HepG2 (cell line): ENCODE data around the gene TBXAS1.

Experiments used
- FOXA1 ChIP-seq, 2 experiments: fragments of 450-650 bp in 1 of 2; sonication (generic) in 1 of 2; formaldehyde crosslinking in 1 of 2; IDR thresholded peaks; 2 replicates each; pipeline versions ENCODE4 v1.4.0 to v1.6.1; 2016 to 2020; ENCODE audit warnings: missing genetic modification reagents in 1 of 2
- POLR2A ChIP-seq, 2 experiments: IDR thresholded peaks; 2 replicates each; pipeline ENCODE4 v1.6.1; 2011; ENCODE audit warnings: low read depth in 2 of 2, low read length in 2 of 2, mild to moderate bottlenecking in 1 of 2, moderate library complexity in 1 of 2; ENCODE audit not compliant: insufficient read depth in 1 of 2
- ZC3H4 ChIP-seq: sonication (generic); formaldehyde crosslinking; IDR thresholded peaks from 2 replicates; pipeline ENCODE4 v1.4.0; 2020; ENCODE audit warnings: missing genetic modification reagents, borderline replicate concordance
- ZNF879 ChIP-seq: sonication (generic); formaldehyde crosslinking; IDR thresholded peaks from 2 replicates; pipeline ENCODE4 v1.8.1; 2023; ENCODE audit warnings: missing genetic modification reagents
- TF ChIP-seq, protein P1 (sequence below): sonication (generic); formaldehyde crosslinking; IDR thresholded peaks from 2 replicates; pipeline ENCODE4 v1.5.0; 2020; ENCODE audit warnings: mild to moderate bottlenecking, missing genetic modification reagents, moderate library complexity
- TF ChIP-seq, protein P2 (sequence below): sonication (generic); formaldehyde crosslinking; IDR thresholded peaks from 2 replicates; pipeline ENCODE4 v1.9.0; 2022; ENCODE audit warnings: missing genetic modification reagents, mild to moderate bottlenecking, borderline replicate concordance
- TF ChIP-seq, protein P3 (sequence below): fragments of 450-650 bp; IDR thresholded peaks from 2 replicates; pipeline ENCODE4 v1.6.1; 2017
- TF ChIP-seq, protein P4 (sequence below): sonication (generic); formaldehyde crosslinking; IDR thresholded peaks from 2 replicates; pipeline ENCODE4 v1.4.0; 2020; ENCODE audit warnings: missing genetic modification reagents
- TF ChIP-seq, protein P5 (sequence below): sonication (generic); formaldehyde crosslinking; IDR thresholded peaks from 2 replicates; pipeline ENCODE4 v1.4.0; 2020; ENCODE audit warnings: mild to moderate bottlenecking, missing genetic modification reagents, borderline replicate concordance

DNA sequence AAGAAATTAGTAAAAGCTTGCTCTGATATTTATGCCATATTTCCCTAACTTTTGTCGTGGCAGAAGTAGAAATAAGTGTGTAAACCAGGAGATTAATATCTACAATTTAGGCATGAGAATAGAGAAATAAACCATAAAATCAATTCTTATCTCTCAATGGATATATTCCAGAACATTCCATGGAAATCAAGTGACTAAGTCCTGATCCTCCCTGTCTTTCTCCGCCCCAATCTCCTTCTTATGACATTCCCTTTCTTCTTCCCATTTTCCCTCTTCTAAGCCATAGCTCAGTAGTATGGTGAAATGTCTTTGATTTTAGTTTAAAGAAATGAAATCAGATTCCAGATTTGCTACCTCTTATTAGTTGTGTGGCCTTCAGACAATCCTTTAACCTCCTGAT, 88.8 kb downstream of the TBXAS1 start:
- TF ChIP-seq, protein P1, sequence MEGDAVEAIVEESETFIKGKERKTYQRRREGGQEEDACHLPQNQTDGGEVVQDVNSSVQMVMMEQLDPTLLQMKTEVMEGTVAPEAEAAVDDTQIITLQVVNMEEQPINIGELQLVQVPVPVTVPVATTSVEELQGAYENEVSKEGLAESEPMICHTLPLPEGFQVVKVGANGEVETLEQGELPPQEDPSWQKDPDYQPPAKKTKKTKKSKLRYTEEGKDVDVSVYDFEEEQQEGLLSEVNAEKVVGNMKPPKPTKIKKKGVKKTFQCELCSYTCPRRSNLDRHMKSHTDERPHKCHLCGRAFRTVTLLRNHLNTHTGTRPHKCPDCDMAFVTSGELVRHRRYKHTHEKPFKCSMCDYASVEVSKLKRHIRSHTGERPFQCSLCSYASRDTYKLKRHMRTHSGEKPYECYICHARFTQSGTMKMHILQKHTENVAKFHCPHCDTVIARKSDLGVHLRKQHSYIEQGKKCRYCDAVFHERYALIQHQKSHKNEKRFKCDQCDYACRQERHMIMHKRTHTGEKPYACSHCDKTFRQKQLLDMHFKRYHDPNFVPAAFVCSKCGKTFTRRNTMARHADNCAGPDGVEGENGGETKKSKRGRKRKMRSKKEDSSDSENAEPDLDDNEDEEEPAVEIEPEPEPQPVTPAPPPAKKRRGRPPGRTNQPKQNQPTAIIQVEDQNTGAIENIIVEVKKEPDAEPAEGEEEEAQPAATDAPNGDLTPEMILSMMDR (CRISPR knock-in tag): no peak
- TF ChIP-seq, protein P2, sequence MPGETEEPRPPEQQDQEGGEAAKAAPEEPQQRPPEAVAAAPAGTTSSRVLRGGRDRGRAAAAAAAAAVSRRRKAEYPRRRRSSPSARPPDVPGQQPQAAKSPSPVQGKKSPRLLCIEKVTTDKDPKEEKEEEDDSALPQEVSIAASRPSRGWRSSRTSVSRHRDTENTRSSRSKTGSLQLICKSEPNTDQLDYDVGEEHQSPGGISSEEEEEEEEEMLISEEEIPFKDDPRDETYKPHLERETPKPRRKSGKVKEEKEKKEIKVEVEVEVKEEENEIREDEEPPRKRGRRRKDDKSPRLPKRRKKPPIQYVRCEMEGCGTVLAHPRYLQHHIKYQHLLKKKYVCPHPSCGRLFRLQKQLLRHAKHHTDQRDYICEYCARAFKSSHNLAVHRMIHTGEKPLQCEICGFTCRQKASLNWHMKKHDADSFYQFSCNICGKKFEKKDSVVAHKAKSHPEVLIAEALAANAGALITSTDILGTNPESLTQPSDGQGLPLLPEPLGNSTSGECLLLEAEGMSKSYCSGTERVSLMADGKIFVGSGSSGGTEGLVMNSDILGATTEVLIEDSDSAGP (CRISPR knock-in tag): no peak
- TF ChIP-seq, protein P3, sequence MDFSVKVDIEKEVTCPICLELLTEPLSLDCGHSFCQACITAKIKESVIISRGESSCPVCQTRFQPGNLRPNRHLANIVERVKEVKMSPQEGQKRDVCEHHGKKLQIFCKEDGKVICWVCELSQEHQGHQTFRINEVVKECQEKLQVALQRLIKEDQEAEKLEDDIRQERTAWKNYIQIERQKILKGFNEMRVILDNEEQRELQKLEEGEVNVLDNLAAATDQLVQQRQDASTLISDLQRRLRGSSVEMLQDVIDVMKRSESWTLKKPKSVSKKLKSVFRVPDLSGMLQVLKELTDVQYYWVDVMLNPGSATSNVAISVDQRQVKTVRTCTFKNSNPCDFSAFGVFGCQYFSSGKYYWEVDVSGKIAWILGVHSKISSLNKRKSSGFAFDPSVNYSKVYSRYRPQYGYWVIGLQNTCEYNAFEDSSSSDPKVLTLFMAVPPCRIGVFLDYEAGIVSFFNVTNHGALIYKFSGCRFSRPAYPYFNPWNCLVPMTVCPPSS: no peak
- TF ChIP-seq, protein P4, sequence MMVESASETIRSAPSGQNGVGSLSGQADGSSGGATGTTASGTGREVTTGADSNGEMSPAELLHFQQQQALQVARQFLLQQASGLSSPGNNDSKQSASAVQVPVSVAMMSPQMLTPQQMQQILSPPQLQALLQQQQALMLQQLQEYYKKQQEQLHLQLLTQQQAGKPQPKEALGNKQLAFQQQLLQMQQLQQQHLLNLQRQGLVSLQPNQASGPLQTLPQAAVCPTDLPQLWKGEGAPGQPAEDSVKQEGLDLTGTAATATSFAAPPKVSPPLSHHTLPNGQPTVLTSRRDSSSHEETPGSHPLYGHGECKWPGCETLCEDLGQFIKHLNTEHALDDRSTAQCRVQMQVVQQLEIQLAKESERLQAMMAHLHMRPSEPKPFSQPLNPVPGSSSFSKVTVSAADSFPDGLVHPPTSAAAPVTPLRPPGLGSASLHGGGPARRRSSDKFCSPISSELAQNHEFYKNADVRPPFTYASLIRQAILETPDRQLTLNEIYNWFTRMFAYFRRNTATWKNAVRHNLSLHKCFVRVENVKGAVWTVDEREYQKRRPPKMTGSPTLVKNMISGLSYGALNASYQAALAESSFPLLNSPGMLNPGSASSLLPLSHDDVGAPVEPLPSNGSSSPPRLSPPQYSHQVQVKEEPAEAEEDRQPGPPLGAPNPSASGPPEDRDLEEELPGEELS (CRISPR knock-in tag): no peak
- TF ChIP-seq FOXA1 (IDR thresholded peaks at IDR 0.05) (no peak), FOXA1 (CRISPR knock-in tag; IDR thresholded peaks at IDR 0.05) (no peak), ZC3H4 (CRISPR knock-in tag) (no peak), ZNF879 (no peak), POLR2A (IDR thresholded peaks at IDR 0.05; ENCODE audit: insufficient read depth in 1 of 2, low read depth in 2 of 2, low read length in 2 of 2) (no peak)
- TF ChIP-seq, protein P5, sequence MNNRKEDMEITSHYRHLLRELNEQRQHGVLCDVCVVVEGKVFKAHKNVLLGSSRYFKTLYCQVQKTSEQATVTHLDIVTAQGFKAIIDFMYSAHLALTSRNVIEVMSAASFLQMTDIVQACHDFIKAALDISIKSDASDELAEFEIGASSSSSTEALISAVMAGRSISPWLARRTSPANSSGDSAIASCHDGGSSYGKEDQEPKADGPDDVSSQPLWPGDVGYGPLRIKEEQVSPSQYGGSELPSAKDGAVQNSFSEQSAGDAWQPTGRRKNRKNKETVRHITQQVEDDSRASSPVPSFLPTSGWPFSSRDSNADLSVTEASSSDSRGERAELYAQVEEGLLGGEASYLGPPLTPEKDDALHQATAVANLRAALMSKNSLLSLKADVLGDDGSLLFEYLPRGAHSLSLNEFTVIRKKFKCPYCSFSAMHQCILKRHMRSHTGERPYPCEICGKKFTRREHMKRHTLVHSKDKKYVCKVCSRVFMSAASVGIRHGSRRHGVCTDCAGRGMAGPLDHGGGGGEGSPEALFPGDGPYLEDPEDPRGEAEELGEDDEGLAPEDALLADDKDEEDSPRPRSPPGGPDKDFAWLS (CRISPR knock-in tag): no peak
